A549 (cell line): ENCODE results near the gene ACOXL.

Source experiments
- JUN ChIP-seq, 2 experiments: fragments of >200 bp; sonication (Bioruptor Twin); formaldehyde crosslinking; IDR thresholded peaks; 2 replicates in 1 of 2; 3 replicates in 1 of 2; pipeline ENCODE4 v1.6.1; 2016 to 2017
- POLR2A ChIP-seq: IDR thresholded peaks from 2 replicates; pipeline ENCODE4 v1.6.1; 2012; ENCODE audit warnings: mild to moderate bottlenecking, low read length
- RAD21 ChIP-seq, 2 experiments: fragments of >200 bp in 1 of 2; sonication (Bioruptor Twin) in 1 of 2; formaldehyde crosslinking in 1 of 2; IDR thresholded peaks in 1 of 2; conservative IDR thresholded peaks in 1 of 2; 2 replicates in 1 of 2; 3 replicates in 1 of 2; pipeline ENCODE4 v1.6.1; 2012 to 2018; ENCODE audit warnings: inconsistent platforms in 1 of 2

GRCh38 chr2:110875384-110875725, 143.0 kb downstream of the ACOXL start:
- no peak for TF ChIP-seq RAD21 (conservative IDR thresholded peaks at IDR 0.05 in 1 of 2, IDR thresholded peaks at IDR 0.05 in 1 of 2)
- TF ChIP-seq POLR2A = no peak
- no peak for TF ChIP-seq JUN (IDR thresholded peaks at IDR 0.05)
